ENCODE data around the gene CELF2. TPM values are rescaled to one million over a fixed set of nuclear protein-coding genes. Genes with fewer than 3 reads are reported as not detected.

Gene CELF2
- polyA plus RNA-seq, 1 donor from 2014 or later = 55.5 TPM

DNA sequence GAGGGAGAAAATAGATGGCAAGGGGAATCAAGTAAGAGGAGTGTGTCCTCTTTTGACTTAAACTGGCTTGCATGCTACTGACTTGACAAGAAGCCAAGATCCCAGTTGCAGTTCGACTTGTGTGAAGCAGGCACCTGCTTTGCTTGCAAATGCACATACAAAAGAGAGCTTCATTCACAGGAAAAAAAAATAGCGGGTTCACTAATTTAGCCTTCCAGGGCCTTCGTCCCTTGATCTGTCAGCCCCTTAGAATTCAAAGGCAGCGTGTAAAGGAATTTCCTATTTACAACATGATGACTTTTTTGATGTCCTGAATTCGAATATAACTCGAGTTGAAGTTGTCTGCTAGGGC, 192.1 kb downstream of the CELF2 start:
- H2AFZ ChIP-seq (ENCODE audit: low read depth, low read length) = no peak overlapping the region
- H3K79me2 ChIP-seq (replicated peaks; ENCODE audit: insufficient read depth, low read length) = peaks cover 44% of the 10 kb centered on the region
- TF ChIP-seq POLR2AphosphoS5 (IDR thresholded peaks at IDR 0.05) = no peak
- TF ChIP-seq MXI1 (conservative IDR thresholded peaks at IDR 0.05; ENCODE audit: poor library complexity, severe bottlenecking) = no peak
- TF ChIP-seq EZH2 (IDR thresholded peaks at IDR 0.05; ENCODE audit: borderline replicate concordance, insufficient read depth, low read length, poor library complexity, severe bottlenecking) = no peak
- TF ChIP-seq, protein P1, sequence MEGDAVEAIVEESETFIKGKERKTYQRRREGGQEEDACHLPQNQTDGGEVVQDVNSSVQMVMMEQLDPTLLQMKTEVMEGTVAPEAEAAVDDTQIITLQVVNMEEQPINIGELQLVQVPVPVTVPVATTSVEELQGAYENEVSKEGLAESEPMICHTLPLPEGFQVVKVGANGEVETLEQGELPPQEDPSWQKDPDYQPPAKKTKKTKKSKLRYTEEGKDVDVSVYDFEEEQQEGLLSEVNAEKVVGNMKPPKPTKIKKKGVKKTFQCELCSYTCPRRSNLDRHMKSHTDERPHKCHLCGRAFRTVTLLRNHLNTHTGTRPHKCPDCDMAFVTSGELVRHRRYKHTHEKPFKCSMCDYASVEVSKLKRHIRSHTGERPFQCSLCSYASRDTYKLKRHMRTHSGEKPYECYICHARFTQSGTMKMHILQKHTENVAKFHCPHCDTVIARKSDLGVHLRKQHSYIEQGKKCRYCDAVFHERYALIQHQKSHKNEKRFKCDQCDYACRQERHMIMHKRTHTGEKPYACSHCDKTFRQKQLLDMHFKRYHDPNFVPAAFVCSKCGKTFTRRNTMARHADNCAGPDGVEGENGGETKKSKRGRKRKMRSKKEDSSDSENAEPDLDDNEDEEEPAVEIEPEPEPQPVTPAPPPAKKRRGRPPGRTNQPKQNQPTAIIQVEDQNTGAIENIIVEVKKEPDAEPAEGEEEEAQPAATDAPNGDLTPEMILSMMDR (IDR thresholded peaks at IDR 0.05; ENCODE audit: poor library complexity, severe bottlenecking) = no peak
- TF ChIP-seq RAD21 (conservative IDR thresholded peaks at IDR 0.05) = no peak
- no peak for TF ChIP-seq EP300 (conservative IDR thresholded peaks at IDR 0.05; ENCODE audit: poor library complexity, severe bottlenecking)
- TF ChIP-seq, protein P2, sequence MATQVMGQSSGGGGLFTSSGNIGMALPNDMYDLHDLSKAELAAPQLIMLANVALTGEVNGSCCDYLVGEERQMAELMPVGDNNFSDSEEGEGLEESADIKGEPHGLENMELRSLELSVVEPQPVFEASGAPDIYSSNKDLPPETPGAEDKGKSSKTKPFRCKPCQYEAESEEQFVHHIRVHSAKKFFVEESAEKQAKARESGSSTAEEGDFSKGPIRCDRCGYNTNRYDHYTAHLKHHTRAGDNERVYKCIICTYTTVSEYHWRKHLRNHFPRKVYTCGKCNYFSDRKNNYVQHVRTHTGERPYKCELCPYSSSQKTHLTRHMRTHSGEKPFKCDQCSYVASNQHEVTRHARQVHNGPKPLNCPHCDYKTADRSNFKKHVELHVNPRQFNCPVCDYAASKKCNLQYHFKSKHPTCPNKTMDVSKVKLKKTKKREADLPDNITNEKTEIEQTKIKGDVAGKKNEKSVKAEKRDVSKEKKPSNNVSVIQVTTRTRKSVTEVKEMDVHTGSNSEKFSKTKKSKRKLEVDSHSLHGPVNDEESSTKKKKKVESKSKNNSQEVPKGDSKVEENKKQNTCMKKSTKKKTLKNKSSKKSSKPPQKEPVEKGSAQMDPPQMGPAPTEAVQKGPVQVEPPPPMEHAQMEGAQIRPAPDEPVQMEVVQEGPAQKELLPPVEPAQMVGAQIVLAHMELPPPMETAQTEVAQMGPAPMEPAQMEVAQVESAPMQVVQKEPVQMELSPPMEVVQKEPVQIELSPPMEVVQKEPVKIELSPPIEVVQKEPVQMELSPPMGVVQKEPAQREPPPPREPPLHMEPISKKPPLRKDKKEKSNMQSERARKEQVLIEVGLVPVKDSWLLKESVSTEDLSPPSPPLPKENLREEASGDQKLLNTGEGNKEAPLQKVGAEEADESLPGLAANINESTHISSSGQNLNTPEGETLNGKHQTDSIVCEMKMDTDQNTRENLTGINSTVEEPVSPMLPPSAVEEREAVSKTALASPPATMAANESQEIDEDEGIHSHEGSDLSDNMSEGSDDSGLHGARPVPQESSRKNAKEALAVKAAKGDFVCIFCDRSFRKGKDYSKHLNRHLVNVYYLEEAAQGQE (IDR thresholded peaks at IDR 0.05; ENCODE audit: borderline replicate concordance) = no peak
- no peak for TF ChIP-seq SMC3 (conservative IDR thresholded peaks at IDR 0.05; ENCODE audit: poor library complexity)
- no peak for TF ChIP-seq TAF1 (IDR thresholded peaks at IDR 0.05; ENCODE audit: low read depth)
- H3K27me3 ChIP-seq (ENCODE audit: insufficient read depth, low read depth, low read length) = no peaks in the 10 kb centered on the region
- peaks cover 5% of the 10 kb centered on the region for H3F3A ChIP-seq (ENCODE audit: insufficient read depth, low read length, poor library complexity, severe bottlenecking)
- peak overlapping the region; percentile 80 for H3K27ac ChIP-seq (ENCODE audit: low read length)
- H3K4me3 ChIP-seq (ENCODE audit: low read length) = no peak overlapping the region
- no peaks in the 10 kb centered on the region for H3K9me2 ChIP-seq (ENCODE audit: insufficient read depth, low read length)
- H3K4me2 ChIP-seq (ENCODE audit: low read length) = no peak overlapping the region
- no peaks in the 10 kb centered on the region for H3K36me3 ChIP-seq (ENCODE audit: insufficient read depth, low read length)
- no peaks in the 10 kb centered on the region for H4K20me1 ChIP-seq (ENCODE audit: insufficient read depth)
- H3K9ac ChIP-seq (ENCODE audit: low read length) = no peak overlapping the region
- H3K9me3 ChIP-seq (ENCODE audit: low read length) = no peaks in the 10 kb centered on the region

DNA sequence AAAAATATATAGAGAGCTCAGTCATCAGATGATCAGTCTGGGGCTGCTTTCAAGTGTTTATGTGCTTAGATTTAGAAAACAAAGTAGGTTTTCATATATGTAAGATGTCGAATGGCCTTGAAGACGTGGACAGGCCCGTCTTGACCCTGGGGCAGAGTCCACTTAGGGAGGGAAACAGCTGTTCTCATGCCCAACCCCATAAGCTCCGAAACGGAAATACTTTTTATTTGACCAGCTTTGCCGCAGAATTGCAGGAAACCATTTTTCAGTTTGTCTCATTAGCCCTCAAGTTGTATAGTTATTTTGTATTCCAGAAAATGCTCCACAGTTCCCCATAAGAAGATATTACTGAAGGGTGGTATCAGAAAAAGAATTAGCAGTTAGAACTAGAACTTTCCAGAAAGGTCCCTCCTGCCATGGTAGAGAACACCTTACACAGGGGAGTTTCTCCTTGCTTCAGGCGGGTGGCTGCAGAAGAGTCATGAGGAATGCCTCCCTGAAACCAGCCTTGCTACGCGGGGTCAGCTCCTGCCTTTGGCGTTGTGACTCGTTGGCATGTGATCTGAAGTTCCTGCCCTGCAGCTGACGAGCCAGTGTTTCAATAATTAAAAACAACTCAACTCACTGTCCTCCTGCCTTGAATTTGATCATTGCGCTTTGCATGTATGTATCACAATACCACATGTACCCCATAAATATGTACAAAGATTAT, 192.7 kb downstream of the CELF2 start:
- Histone ChIP-seq H3K36me3 (ENCODE audit: insufficient read depth, low read length) (no peaks in the 10 kb centered on the region), H3K4me2 (ENCODE audit: low read length) (no peak overlapping the region), H3K9ac (ENCODE audit: low read length) (no peak overlapping the region), H2AFZ (ENCODE audit: low read depth, low read length) (no peak overlapping the region), H4K20me1 (ENCODE audit: insufficient read depth) (no peaks in the 10 kb centered on the region), H3K27ac (ENCODE audit: low read length) (peak overlapping the region; percentile 82), H3K27me3 (ENCODE audit: insufficient read depth, low read depth, low read length) (no peaks in the 10 kb centered on the region), H3K79me2 (replicated peaks; ENCODE audit: insufficient read depth, low read length) (peaks cover 40% of the 10 kb centered on the region), H3K9me3 (ENCODE audit: low read length) (no peaks in the 10 kb centered on the region), H3K9me2 (ENCODE audit: insufficient read depth, low read length) (no peaks in the 10 kb centered on the region), H3K4me3 (ENCODE audit: low read length) (no peak overlapping the region), H3F3A (ENCODE audit: insufficient read depth, low read length, poor library complexity, severe bottlenecking) (peaks cover 5% of the 10 kb centered on the region)
- TF ChIP-seq RAD21 (conservative IDR thresholded peaks at IDR 0.05) (no peak), EP300 (conservative IDR thresholded peaks at IDR 0.05; ENCODE audit: poor library complexity, severe bottlenecking) (no peak), TAF1 (IDR thresholded peaks at IDR 0.05; ENCODE audit: low read depth) (no peak), POLR2AphosphoS5 (IDR thresholded peaks at IDR 0.05) (no peak), SMC3 (conservative IDR thresholded peaks at IDR 0.05; ENCODE audit: poor library complexity) (no peak), EZH2 (IDR thresholded peaks at IDR 0.05; ENCODE audit: borderline replicate concordance, insufficient read depth, low read length, poor library complexity, severe bottlenecking) (no peak), MXI1 (conservative IDR thresholded peaks at IDR 0.05; ENCODE audit: poor library complexity, severe bottlenecking) (no peak)
- TF ChIP-seq, protein P2 (IDR thresholded peaks at IDR 0.05; ENCODE audit: borderline replicate concordance) = no peak
- TF ChIP-seq, protein P1 (IDR thresholded peaks at IDR 0.05; ENCODE audit: poor library complexity, severe bottlenecking) = no peak
